OCI-M2 (cell line): ENCODE results near the gene ACAD11.

Source experiments
- DNase-seq: peaks from one replicate; lab custom pipeline; 2025; ENCODE audit not compliant: unreplicated experiment; lab: John Stamatoyannopoulos, UW

Gene ACAD11

DNA sequence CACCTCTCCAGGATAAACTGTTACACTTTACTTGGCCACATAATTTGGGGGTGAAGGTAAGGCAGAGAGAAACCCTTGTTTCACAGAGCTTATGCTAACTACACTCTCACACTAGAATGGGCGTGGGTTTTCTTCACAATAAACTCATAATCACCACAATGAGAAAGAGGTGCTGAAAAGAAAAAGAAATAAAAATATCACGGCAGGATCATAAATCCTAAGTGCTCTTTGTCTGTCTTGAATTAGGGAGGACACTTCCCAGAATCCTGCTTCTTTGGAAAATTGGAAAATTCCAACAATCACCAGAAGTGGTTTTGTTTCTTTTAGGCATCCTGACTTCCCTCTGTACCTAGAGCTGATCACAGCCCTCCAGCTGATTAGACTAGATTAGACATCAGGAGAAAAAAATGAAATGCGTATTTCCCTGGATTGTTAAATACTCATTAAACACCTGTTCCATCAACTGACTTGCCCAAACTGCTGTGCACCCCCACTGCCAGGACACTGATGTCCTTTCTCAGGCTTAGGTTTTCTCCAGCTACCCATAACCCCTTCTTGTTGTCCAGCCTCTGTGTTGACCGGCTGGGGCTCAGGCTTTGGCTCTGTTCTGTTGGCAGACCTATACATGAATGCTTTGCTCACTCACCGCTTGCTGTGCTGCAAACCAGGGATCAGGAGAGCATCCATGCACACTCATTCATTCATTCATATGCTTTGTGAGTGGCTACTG, 104.1 kb downstream of the ACAD11 start:
- DNase-seq = no peak

DNA sequence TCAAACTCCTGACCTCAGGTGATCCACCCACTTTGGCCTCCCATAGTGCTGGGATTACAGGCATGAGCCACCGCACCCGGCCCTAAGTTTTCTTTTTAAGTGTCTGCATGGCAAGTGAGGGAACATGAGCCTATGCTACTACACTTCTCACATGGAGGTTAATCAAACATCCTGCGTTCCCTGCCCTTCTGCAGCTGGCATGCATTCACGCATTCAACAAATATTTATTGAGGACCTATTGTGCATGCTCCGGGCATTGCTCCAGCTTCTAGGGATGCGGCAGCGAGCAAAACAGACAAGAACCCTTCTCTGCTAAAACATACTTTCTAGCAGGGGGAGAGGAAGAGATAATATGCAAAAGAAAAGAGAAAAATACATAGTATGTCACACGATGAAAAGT, 105.2 kb downstream of the ACAD11 start:
- DNase-seq = no peak

DNA sequence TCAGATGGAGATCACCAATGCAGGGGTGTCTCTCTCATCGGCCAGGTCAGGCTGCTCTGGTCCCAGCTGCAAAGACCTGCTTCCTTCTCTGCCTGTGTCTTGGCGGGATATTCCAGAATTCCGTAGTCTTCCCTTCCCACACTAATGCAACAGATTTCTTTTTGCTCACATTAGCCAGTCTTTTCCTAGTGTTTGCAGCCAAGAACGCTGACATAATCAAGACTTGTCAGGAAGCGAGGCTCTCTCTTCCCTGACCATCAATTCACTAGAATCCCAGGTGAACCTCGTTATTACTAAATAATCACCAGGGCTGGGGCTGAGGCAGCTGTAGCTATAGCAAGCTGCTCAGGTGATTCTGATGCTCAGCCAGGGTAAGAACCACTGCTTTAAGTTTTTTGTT, 105.8 kb downstream of the ACAD11 start:
- no peak for DNase-seq

DNA sequence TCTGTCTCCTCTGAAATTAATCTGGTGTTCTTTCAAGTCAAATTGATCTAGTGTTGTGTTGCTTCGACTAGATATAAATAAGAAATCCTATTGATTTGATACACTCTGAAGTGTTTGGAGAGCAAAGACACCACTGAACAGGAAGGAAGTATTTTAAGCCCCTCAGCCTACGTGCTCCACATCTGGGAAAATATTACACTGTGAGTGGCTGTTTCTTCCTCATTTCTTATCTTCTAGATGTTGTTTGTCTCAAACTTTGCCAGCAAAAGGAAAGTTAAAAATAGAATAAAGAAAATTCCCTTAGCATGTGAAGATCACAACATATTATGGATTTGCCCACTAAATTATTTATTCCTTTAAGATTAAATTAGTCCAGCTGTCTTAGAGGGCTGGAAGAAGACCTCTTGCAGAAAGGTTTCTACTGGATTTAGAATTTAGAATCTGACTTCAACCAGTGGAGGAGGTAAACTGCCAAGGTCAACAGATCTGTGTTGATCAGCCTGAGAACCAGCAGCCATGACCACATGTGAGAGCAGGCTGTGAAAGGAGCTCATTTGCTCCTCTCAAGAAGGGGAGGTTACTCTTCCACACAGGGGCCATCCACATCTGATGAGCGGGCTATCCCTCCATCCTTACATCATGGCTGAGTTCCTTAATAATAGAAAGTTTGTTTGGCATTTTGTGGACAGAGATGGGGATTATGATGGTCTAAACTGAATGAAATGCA, 108.9 kb downstream of the ACAD11 start:
- DNase-seq = peak; percentile 57

DNA sequence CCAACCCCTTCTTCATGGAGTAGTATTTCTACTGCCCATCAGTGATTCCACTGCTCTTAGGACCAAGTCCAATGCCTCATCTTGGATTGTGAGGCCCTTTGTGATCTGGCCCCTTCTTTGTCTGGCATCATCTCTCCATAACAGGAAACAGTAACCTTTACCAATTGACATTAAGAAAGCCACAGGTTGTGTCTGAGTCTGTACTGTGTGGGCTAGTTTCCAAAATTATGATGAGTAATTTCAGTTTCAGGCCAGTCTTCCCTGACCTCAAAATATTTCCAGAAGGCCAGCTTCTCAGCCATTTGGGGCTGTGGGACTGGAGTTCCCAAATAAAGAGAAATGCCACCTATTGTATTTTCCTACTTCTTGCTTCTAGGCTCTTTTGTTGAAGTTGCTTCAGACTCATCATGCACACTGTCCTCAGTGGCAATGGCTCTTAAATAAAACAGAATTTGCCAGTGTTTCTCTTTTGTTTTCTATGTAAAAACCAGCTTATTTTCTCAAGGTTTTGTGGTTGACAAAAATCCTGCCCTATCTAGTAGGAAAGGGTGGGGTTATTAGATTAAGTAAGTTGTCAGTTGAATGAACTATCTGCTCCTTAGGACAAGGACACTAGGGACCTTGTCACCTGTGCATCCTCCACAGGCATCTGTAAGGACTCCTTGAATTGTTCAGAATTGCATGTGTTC, 109.6 kb downstream of the ACAD11 start:
- no peak for DNase-seq

DNA sequence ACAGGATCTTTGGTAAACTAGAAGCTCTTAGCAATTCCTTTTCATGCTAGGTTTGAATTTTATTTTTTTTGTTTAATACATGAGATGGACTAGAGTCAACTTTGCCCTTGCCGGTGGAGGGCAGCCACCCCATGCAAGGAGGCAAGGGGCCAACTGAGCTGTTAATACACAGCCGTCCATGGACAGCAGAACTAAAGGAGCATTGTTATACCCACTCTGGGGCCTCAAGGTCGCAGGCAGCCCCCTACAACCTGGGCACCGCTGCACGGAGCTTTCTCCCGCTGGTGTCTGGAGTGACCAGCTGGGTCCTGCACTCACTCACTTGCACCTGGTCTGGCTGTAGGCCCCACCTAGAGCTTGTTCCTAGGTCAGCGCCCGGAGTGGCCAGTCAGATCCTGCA, 110.4 kb downstream of the ACAD11 start:
- no peak for DNase-seq

DNA sequence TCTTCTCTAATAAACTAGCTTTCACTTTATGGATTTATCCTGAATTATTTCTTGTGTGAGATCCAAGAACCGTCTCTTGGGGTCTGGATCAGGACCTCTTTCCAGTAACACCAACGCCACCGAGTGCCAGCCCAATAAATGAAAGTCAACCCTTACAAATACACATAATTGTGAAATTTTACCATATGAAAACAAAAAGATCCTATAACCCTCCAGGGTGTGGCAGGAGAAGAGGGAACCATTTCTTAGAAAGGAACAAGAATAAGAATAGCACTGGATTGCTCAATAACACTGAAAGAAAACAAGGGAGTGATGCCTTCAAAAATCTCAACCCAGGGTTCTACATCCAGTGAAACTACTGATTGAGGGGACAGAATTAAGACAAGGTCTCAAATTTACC, 114.1 kb downstream of the ACAD11 start:
- DNase-seq = no peak

DNA sequence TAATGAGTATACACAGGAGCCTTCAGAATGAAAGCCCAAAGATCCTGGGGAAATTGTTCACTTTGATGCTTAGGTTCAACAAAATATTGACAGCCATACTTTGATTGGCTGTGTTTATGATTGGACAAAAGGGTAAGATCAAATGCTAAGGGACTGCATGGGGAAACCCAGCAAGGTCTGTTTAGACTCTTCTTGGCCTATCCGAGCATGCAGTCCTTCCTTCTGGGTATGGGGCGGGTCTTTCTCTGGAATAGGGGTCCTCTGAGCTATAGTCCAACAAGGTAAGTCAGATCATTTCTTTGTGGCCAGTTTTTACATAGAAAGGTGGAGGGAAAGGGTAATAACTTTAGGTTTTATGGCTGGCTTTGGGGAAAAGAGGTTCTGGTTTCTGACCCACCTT, 115.5 kb downstream of the ACAD11 start:
- DNase-seq = no peak

DNA sequence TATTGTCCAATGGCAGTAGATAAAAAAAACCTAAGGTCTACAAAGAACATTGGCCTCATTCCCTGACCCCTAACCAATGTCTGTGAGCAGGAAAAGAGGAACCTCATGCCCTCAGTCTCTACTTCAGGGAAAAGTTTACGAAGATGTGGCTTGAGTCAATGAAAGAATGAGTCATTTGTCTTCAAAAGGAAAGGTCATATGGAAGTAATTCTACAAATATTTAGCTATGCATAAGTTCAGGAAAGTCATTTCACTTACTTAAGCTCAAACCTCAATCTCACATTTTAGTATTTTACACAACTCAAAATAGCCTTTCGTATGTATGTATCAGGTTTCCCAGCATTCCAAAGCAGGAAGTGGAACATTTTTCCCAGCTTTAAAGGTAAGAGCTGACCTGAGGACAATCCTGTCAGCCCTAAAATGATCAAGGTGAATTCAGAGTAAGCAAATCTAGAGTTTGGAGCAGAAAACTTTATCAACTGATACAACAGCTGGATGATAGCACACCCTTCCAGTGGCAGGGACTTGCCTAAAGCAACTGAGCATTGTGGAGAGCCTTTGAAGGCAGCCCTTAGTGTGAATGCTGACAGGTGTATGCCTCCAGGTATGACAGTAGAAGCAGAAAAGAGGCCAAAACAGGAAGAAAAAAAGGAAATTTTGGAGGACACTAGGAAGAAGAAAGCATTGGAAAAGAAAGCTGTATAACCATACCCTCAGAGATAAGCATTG, 116.4 kb downstream of the ACAD11 start:
- DNase-seq = no peak

DNA sequence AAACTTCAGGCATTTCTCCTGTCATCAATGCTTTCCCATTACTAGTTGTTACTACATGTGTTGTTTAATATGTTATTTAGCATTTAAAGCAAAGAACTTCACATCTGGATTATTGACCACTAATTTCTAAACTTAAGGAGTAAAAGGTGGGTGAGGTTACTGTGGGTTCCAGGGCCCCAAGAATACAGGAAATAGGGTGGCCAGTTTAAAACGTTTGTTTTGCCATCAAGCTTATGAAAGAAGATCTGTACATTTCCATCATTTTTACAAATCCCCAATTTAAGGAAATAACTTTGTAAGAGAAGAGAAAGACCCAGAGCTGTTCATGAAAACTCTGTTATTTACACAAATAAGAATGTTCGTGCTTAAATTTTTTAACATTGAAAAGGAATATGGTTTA, 117.0 kb downstream of the ACAD11 start:
- DNase-seq = no peak

DNA sequence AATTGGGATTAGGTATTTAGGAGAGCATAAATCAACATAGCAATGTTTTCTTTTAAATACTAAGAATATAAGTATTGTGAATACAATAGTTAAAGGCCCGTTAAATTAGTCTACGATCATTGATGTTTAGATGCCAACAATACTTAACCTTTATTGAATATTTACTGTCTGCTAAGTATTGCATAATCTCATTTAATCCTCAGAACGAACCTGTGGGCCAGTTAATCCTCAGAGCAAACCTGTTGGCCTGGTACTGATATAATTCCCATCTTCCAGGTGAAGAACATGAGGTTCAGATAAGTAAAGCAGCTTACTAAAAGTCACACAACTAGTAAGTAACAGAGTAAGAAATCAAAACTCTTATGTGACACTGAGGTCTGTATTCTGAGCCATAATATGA, 119.9 kb downstream of the ACAD11 start:
- no peak for DNase-seq

DNA sequence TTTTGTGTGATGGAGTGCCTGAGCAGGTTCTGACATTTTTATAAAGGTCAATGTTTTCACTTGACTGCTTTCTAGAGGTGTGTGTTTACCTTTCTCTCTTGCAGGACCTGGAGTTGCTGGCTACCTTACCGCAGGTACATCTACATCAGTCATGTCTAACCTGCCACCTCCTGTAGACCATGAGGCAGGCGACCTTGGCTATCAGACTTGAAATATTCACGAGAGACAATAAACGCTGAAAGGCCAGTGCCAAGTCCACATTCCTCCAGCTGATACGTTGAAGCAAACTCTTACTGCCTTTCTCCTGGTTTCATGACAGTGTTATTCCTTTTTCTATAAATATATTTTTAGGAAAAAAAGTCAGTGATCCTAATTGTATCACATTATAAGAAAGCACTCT, 121.5 kb downstream of the ACAD11 start:
- DNase-seq = no peak

DNA sequence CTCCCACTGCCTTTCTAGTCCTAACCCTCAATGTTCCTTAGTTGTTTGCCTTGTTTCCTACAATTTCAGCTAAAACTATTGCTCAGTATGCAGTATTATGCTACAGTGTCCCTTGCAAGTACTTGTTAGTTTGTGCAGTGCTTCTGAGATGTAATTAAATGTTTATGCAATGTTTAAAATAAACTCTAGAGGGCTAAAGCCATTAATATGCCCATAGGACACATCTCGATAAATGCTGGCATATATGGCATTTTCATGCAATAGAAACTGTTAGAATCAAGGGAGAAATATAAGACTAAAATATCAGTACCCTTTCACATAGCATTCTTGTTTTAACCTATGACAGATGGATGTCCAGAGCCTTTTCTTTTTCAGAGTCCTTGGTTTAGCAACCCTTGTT, 122.3 kb downstream of the ACAD11 start:
- no peak for DNase-seq

DNA sequence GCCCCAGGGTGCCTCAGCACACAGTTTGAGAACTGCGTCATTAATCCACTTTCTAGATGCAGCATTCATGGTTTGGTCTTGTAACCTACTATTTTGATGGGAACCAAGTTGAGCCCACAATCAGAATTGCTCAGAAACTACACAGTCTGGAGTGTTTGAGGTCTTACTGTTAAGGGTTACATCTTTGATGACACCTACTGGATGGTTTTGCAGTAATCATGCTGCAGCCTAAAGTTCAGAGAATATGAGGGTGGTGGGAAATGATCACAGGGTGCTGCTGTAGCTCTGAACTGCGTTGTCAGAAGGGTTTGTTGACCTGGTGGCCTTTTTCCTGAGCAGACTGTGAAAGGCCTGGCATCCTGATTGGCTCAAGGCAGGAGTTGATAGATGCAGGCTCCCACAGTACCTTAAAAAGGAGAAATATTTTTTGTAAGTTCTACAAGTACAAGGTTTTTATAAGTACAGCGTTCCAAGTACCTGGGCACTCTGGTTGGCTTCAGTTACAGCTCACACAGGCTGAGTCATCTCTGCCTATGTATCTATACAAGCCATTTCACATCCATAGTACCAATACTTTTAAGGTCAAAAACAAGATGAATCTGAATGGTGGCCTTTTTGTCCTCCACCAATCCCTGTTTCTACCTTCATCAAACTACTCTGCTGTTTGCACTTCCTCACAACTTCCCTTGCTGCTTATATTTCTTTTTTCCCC, 123.0 kb downstream of the ACAD11 start:
- no peak for DNase-seq

DNA sequence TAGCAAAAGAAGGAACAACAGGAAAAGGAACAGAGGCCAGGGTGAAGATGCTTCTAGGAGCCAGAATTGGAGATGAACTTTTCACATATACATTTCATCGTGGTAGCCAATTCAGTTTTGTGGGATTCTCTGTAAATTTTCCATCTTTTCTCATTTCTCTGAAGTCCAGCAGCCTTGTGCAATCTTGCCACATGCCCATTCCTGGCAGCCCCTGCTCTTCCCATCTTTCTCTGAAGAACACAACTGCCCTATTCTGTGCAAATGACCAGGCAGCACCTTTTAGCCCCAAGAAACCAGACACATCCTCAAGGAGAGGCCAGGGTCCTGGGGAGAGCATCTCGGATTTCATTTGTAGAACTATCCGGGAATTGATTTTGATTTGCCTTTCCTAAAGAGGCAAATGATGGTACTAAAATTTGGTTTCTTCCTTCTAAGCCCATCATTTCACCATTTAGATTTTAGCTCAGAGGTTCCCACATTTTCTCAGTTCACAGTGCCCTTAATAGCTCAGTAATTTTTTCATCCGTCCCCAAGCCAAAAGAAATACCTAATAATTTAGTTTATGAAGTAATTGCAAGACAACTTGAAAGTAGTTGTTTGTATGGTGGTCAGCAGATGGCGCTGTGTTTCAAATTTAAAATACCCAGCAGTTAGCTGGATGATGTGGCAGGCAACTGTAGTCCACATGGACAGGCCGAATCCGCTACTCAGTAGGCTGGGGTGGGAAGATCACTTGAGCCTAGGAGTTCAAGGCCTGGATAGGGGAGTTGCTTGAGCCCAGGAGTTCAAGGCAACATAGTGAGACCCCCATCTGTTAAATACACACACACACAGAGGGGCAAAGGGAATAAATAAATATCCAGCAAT, 123.8 kb downstream of the ACAD11 start:
- DNase-seq = no peak

DNA sequence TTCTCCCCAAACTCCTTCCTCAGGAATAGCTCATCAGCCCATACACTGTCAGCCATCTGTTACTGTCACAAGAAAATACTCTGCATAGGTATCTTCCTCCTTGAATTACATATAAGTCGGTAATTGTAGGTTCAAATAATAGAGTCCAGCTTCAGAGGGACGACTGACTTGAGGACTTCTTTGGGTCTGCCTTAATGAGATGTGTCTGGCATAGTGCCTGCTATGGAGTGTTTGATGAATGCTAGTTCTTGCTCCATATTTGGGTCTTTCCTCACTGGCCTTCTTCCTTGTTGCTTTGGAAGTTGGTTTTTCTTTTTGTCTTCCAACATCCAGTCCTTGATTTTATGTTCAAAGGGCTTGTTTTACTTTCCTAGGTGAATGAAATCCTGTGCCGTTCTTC, 129.0 kb downstream of the ACAD11 start:
- no peak for DNase-seq

DNA sequence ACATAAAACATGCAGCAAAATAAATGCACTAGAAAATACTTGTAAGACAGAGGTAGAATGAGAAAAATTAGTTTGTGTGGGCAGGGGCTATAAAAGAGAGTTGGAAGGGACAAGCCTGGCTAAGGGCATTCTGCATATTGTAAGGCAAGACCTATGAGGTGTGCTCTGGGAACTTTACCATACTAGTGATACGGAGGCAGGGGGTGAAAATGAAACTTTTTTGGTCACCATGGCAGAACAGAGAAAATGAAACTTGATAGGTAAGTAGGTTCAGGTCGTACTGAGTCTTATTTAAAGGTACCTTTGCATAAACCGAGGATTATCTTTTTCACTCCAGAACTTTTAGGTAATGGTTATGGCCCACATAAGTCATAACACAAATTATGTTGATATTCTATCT, 137.3 kb downstream of the ACAD11 start:
- DNase-seq = no peak

DNA sequence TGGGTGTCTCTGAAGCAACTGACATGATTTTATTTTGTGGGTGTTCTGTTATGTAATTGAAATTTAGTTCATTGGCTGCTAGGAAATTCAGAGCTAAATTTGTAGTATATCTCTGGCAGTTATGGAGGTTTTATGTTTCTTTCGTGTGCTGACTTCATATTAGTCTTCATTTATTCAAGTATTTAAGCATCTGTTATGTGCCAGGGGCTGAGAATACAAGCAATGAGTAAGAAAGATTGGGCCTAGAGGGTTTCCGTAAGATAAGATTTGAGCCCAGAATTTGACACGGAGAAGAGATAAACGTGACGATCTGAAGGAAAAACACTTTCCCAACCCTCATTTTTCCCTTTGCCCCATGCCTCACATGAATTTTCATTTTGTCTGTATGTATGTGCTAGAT, 137.7 kb downstream of the ACAD11 start:
- DNase-seq = no peak

DNA sequence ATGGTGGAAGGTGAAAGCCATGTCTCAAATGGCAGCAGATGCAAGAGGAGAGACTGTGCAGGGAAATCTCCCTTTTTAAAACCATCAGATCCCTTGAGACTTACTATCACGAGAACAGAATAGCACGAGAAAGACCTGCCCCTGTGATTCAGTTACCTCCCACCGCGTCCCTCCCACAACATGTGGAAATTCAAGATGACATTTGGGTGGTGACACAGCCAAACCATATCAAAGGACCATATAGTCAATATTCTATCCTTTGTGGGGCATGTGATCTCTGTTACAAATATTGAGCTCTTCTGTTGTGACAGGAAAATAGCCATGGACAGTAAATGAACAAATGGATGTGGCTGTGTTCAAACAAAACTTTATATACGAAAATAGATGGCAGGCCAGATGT, 139.7 kb downstream of the ACAD11 start:
- DNase-seq = no peak

DNA sequence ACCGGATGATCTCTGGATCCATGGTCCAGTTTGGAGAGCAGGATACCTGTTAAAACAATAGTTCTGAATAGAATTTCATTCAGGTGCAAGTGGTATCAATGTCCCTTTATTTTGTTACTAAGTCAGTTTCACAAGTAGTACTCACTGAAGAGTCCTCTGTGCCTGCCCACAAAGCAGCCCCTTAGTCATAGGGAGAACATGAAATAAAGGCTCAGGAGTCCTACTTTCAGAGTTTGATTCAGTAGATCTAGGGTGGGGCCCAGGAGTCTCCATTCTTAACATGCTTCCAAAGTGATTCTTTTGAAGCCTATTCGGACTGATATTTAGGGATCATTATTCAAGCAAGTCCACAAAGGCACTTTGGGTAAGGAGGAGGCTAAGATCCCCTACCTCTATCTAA, 142.3 kb downstream of the ACAD11 start:
- DNase-seq = no peak
